Measurements from ENCODE around the gene PWWP2A. TPM values are rescaled to one million over a fixed set of nuclear protein-coding genes. Genes with fewer than 3 reads are reported as not detected.

PWWP2A gene
- 8.4 to 12.4 TPM (median 9.5 TPM) in 5 replicates for total RNA-seq (2022; extraction: Qiagen RNA extraction)

GRCh38 chr5:160119142-160119904 lies at the start of gene PWWP2A:
PWWP2A (minus strand) TSS chr5:160119450; CDS start chr5:160119388, 62 bp downstream.

Other genes starting within 250 kb of the PWWP2A start
- 21.8 to 24.5 TPM (median 23.0 TPM) in 5 replicates for gene ADRA1B, start 203.0 kb downstream of the PWWP2A start, total RNA-seq (2022; extraction: Qiagen RNA extraction)
- 61.9 to 69.2 TPM (median 63.5 TPM) in 5 replicates for gene TTC1, start 110.3 kb downstream of the PWWP2A start, total RNA-seq (2022; extraction: Qiagen RNA extraction)
- gene FABP6, start 110.1 kb upstream of the PWWP2A start, total RNA-seq (2022; extraction: Qiagen RNA extraction), result 0.48 to 1.2 TPM (median 1.00 TPM) in 5 replicates
- gene CCNJL, start 193.1 kb upstream of the PWWP2A start, total RNA-seq (2022; extraction: Qiagen RNA extraction), result 10.1 to 12.6 TPM (median 11.2 TPM) in 5 replicates

All from A549 treated with AZD2906 at 1 μM for 4 hours (cell line).